MCF 10A (cell line): ENCODE data around the gene SOX5. TPM values are rescaled to one million over a fixed set of nuclear protein-coding genes. Genes with fewer than 3 reads are reported as not detected.

ENCODE experiments used
- BruUV-seq: library from RNA; stranded (reverse); fragments of 400-500 nt; replicated peaks from 2 replicates; lab custom pipeline; 2021; lab: Mats Ljungman, UMichigan
- CTCF ChIA-PET: fragments of 300-600 bp; sonication (Branson Sonifier 250); formaldehyde crosslinking; extraction: SDS; loops from one replicate; lab custom pipeline; 2021; ENCODE audit warnings: antibody characterized with exemption, inconsistent platforms; lab: Yijun Ruan, JAX
- POLR2A ChIA-PET: fragments of 300-600, 350-650 bp; sonication (Branson Sonifier 250); formaldehyde crosslinking; extraction: SDS; loops from one replicate; lab custom pipeline; 2020; ENCODE audit warnings: antibody characterized with exemption, inconsistent platforms; lab: Yijun Ruan, JAX
- DNase-seq: peaks from one replicate; pipeline ENCODE4 v3.0.0-alpha.2; 2018; ENCODE audit not compliant: unreplicated experiment
- H3K27ac Mint-ChIP-seq: one replicate; pipeline ENCODE4 v1.8.0; 2022; ENCODE audit warnings: mild to moderate bottlenecking, low read depth, mixed read lengths; ENCODE audit not compliant: unreplicated experiment
- H3K27me3 Mint-ChIP-seq: one replicate; pipeline ENCODE4 v1.8.0; 2022; ENCODE audit warnings: mixed read lengths; ENCODE audit not compliant: insufficient read depth, unreplicated experiment
- H3K36me3 Mint-ChIP-seq: one replicate; pipeline ENCODE4 v1.8.0; 2022; ENCODE audit warnings: mild to moderate bottlenecking, moderate library complexity, mixed read lengths; ENCODE audit not compliant: insufficient read depth, unreplicated experiment
- H3K4me1 Mint-ChIP-seq: one replicate; pipeline ENCODE4 v1.8.0; 2022; ENCODE audit warnings: mixed read lengths; ENCODE audit not compliant: insufficient read depth, unreplicated experiment
- H3K4me3 Mint-ChIP-seq: one replicate; pipeline ENCODE4 v1.8.0; 2022; ENCODE audit warnings: mild to moderate bottlenecking, moderate library complexity, mixed read lengths; ENCODE audit not compliant: unreplicated experiment
- H3K9me3 Mint-ChIP-seq: one replicate; pipeline ENCODE4 v1.8.0; 2022; ENCODE audit warnings: mixed read lengths; ENCODE audit not compliant: unreplicated experiment
- CTCF ChIP-seq: fragments of 200-600 bp; IDR thresholded peaks from one replicate; pipeline ENCODE4 v1.8.0; 2022; ENCODE audit warnings: antibody characterized with exemption, mild to moderate bottlenecking; ENCODE audit not compliant: unreplicated experiment
- intact Hi-C: fragments of 100-400 bp; cut with micrococcal nuclease; formaldehyde crosslinking; loops from 2 replicates; pipeline ENCODE4 v1.14.1; 2022
- total RNA-seq: library from RNA; stranded (reverse); gene quantifications from 2 replicates; pipeline ENCODE4 v1.2.3, GENCODE V29; 2022

SOX5 gene
- total RNA-seq, 1 experiment from 2014 or later = 0.91 TPM

- ChIA-PET CTCF (interaction anchor here (0.7 to 1.1 kb wide), 2 partner anchors 19 to 1191 kb away, joined by 5 read pairs; no protein-coding TSS in a partner anchor), POLR2A (no interaction called here)
- Mint-ChIP-seq H3K4me3 (no peak overlapping the region), H3K4me1 (no peaks in the 10 kb centered on the region), H3K27me3 (peaks cover 80% of the 10 kb centered on the region), H3K36me3 (peaks cover under 1% of the 10 kb centered on the region), H3K9me3 (no peaks in the 10 kb centered on the region), H3K27ac (no peak overlapping the region)
- DNase-seq = no peak
- no TSS peak for BruUV-seq
- no peak for TF ChIP-seq CTCF
- intact Hi-C loops = no loop called here
Observed at GRCh38 chr12:23899434-23899833, 50.0 kb downstream of the SOX5 start.

GRCh38 chr12:23898121-23898520, 51.3 kb downstream of the SOX5 start:
- Mint-ChIP-seq H3K36me3 (no peaks in the 10 kb centered on the region), H3K27me3 (peaks cover 76% of the 10 kb centered on the region), H3K4me3 (no peak overlapping the region), H3K4me1 (no peaks in the 10 kb centered on the region), H3K27ac (no peak overlapping the region), H3K9me3 (no peaks in the 10 kb centered on the region)
- intact Hi-C loops = no loop called here
- TF ChIP-seq CTCF = no peak
- ChIA-PET POLR2A (interaction anchor here (0.6 kb wide), 1 partner anchor 690 kb away, joined by 3 read pairs; no protein-coding TSS in a partner anchor), CTCF (no interaction called here)
- no peak for DNase-seq
- no TSS peak for BruUV-seq

GRCh38 chr12:23895792-23896218, 53.7 kb downstream of the SOX5 start:
- Mint-ChIP-seq H3K4me3 (no peak overlapping the region), H3K27me3 (peaks cover 78% of the 10 kb centered on the region), H3K36me3 (no peaks in the 10 kb centered on the region), H3K9me3 (no peaks in the 10 kb centered on the region), H3K27ac (no peak overlapping the region), H3K4me1 (no peaks in the 10 kb centered on the region)
- ChIA-PET CTCF (no interaction called here), POLR2A (no interaction called here)
- BruUV-seq = no TSS peak
- no peak for DNase-seq
- intact Hi-C loops = no loop called here
- TF ChIP-seq CTCF = no peak

GRCh38 chr12:23893611-23894010, 55.9 kb downstream of the SOX5 start:
- no peaks in the 10 kb centered on the region for H3K4me1 Mint-ChIP-seq
- TF ChIP-seq CTCF = no peak
- CTCF ChIA-PET = no interaction called here
- H3K4me3 Mint-ChIP-seq = no peak overlapping the region
- peaks cover 84% of the 10 kb centered on the region for H3K27me3 Mint-ChIP-seq
- no TSS peak for BruUV-seq
- H3K9me3 Mint-ChIP-seq = no peaks in the 10 kb centered on the region
- intact Hi-C loops = no loop called here
- no peaks in the 10 kb centered on the region for H3K36me3 Mint-ChIP-seq
- POLR2A ChIA-PET = no interaction called here
- no peak for DNase-seq
- no peak overlapping the region for H3K27ac Mint-ChIP-seq
